ENCODE measurements around the gene ISG15. TPM values are rescaled to one million over a fixed set of nuclear protein-coding genes. Genes with fewer than 3 reads are reported as not detected.
A peak's percentile ranks its signal among the peaks of the same experiment; 100 is the strongest.

Gene ISG15
- total and polyA plus RNA-seq, 9 of the 15 experiments (the other 6 are each of a cell fraction or from before 2014, with no cell fraction given) = 0.40 to 58.3 (median 12.2) TPM

DNA sequence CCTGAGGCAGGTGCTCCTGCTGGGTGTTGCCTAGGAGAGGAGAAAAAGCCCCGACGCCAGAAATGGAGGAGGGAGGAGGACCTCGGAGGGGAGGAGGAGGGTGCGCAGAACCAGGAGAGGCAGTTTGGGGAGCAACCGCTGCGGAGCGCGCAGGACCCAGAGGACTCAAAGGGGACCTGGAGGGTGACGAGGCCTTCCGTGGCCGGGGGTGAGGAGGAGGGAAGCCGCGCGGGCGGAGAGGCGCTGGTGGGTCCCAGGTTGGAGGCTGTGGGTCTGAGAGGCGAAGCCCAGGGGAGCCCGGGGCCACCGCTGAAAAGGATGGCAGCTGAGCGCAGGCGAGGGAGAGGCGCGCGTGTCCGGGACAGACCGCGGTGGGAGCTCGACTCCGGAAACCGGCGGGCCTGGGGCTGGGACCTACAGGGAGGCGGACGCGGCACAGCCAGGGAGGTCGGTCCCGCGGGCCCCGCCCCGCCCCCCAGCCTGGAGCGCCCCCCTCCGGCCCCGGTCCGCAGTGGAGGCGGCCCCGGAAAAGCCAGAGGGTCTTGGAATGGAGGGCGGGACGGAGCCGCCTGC lies 45.7 kb downstream of the ISG15 start (continued):
- TF ChIP-seq, protein P1, sequence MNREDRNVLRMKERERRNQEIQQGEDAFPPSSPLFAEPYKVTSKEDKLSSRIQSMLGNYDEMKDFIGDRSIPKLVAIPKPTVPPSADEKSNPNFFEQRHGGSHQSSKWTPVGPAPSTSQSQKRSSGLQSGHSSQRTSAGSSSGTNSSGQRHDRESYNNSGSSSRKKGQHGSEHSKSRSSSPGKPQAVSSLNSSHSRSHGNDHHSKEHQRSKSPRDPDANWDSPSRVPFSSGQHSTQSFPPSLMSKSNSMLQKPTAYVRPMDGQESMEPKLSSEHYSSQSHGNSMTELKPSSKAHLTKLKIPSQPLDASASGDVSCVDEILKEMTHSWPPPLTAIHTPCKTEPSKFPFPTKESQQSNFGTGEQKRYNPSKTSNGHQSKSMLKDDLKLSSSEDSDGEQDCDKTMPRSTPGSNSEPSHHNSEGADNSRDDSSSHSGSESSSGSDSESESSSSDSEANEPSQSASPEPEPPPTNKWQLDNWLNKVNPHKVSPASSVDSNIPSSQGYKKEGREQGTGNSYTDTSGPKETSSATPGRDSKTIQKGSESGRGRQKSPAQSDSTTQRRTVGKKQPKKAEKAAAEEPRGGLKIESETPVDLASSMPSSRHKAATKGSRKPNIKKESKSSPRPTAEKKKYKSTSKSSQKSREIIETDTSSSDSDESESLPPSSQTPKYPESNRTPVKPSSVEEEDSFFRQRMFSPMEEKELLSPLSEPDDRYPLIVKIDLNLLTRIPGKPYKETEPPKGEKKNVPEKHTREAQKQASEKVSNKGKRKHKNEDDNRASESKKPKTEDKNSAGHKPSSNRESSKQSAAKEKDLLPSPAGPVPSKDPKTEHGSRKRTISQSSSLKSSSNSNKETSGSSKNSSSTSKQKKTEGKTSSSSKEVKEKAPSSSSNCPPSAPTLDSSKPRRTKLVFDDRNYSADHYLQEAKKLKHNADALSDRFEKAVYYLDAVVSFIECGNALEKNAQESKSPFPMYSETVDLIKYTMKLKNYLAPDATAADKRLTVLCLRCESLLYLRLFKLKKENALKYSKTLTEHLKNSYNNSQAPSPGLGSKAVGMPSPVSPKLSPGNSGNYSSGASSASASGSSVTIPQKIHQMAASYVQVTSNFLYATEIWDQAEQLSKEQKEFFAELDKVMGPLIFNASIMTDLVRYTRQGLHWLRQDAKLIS (CRISPR knock-in tag; IDR thresholded peaks at IDR 0.05) = no peak
- TF ChIP-seq SP2 (IDR thresholded peaks at IDR 0.05; ENCODE audit: extremely low read depth, low read depth, low read length, poor library complexity, severe bottlenecking) = no peak
- TF ChIP-seq NR1H2 (CRISPR knock-in tag; IDR thresholded peaks at IDR 0.05) = no peak
- TF ChIP-seq SUPT5H (IDR thresholded peaks at IDR 0.05) = no peak
- no peak for TF ChIP-seq KDM1A (IDR thresholded peaks at IDR 0.05)
- TF ChIP-seq RBBP5 (IDR thresholded peaks at IDR 0.05; ENCODE audit: borderline replicate concordance, insufficient read depth, low read length, poor library complexity, severe bottlenecking) = peak; percentile 62
- TF ChIP-seq CBFA2T2 (conservative IDR thresholded peaks at IDR 0.05) = no peak
- TF ChIP-seq TRIM28 (IDR thresholded peaks at IDR 0.05) = no peak
- peak; percentile 24; the same call in 1 of the 2 replicates for TF ChIP-seq EGR1 (conservative IDR thresholded peaks at IDR 0.05)
- TF ChIP-seq, protein P2, sequence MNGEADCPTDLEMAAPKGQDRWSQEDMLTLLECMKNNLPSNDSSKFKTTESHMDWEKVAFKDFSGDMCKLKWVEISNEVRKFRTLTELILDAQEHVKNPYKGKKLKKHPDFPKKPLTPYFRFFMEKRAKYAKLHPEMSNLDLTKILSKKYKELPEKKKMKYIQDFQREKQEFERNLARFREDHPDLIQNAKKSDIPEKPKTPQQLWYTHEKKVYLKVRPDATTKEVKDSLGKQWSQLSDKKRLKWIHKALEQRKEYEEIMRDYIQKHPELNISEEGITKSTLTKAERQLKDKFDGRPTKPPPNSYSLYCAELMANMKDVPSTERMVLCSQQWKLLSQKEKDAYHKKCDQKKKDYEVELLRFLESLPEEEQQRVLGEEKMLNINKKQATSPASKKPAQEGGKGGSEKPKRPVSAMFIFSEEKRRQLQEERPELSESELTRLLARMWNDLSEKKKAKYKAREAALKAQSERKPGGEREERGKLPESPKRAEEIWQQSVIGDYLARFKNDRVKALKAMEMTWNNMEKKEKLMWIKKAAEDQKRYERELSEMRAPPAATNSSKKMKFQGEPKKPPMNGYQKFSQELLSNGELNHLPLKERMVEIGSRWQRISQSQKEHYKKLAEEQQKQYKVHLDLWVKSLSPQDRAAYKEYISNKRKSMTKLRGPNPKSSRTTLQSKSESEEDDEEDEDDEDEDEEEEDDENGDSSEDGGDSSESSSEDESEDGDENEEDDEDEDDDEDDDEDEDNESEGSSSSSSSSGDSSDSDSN (IDR thresholded peaks at IDR 0.05; ENCODE audit: borderline replicate concordance in 1 of 2, low read depth in 2 of 2, low read length in 2 of 2) = 0 out of 4 replicates have a peak, but pooled peaks have one; percentile 14 to 26
- 0 out of 2 replicates have a peak, but pooled peaks have one; percentile 4 for TF ChIP-seq NR3C1 (CRISPR knock-in tag; IDR thresholded peaks at IDR 0.05)
- TF ChIP-seq, protein P3, sequence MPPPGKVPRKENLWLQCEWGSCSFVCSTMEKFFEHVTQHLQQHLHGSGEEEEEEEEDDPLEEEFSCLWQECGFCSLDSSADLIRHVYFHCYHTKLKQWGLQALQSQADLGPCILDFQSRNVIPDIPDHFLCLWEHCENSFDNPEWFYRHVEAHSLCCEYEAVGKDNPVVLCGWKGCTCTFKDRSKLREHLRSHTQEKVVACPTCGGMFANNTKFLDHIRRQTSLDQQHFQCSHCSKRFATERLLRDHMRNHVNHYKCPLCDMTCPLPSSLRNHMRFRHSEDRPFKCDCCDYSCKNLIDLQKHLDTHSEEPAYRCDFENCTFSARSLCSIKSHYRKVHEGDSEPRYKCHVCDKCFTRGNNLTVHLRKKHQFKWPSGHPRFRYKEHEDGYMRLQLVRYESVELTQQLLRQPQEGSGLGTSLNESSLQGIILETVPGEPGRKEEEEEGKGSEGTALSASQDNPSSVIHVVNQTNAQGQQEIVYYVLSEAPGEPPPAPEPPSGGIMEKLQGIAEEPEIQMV (tag; conservative IDR thresholded peaks at IDR 0.05; ENCODE audit: low read depth) = peak; percentile 92
- TF ChIP-seq, protein P4, sequence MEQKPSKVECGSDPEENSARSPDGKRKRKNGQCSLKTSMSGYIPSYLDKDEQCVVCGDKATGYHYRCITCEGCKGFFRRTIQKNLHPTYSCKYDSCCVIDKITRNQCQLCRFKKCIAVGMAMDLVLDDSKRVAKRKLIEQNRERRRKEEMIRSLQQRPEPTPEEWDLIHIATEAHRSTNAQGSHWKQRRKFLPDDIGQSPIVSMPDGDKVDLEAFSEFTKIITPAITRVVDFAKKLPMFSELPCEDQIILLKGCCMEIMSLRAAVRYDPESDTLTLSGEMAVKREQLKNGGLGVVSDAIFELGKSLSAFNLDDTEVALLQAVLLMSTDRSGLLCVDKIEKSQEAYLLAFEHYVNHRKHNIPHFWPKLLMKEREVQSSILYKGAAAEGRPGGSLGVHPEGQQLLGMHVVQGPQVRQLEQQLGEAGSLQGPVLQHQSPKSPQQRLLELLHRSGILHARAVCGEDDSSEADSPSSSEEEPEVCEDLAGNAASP (IDR thresholded peaks at IDR 0.05) = no peak
- no peak for TF ChIP-seq ATF7 (IDR thresholded peaks at IDR 0.05)
- TF ChIP-seq HMGN3 (IDR thresholded peaks at IDR 0.05; ENCODE audit: borderline replicate concordance, extremely low read depth, insufficient read length, low read depth, low read length) = no peak
- TF ChIP-seq ZNF77 (CRISPR knock-in tag; IDR thresholded peaks at IDR 0.05) = no peak
- TF ChIP-seq SMARCE1 (IDR thresholded peaks at IDR 0.05) = 0 out of 2 replicates have a peak, but pooled peaks have one; percentile 13
- TF ChIP-seq ZNF263 (CRISPR knock-in tag; IDR thresholded peaks at IDR 0.05; ENCODE audit: borderline replicate concordance) = peak; percentile 97
- TF ChIP-seq CCAR2 (IDR thresholded peaks at IDR 0.05; ENCODE audit: low read depth, low read length) = no peak
